Fibroblast of skin of scalp (primary cell): ENCODE results near the gene MAPRE3.
A peak's percentile ranks its signal among the peaks of the same experiment; 100 is the strongest.

Experiments used
- DNase-seq: peaks from one replicate; pipeline ENCODE4 v3.0.0-alpha.2; 2013

Gene MAPRE3

DNA sequence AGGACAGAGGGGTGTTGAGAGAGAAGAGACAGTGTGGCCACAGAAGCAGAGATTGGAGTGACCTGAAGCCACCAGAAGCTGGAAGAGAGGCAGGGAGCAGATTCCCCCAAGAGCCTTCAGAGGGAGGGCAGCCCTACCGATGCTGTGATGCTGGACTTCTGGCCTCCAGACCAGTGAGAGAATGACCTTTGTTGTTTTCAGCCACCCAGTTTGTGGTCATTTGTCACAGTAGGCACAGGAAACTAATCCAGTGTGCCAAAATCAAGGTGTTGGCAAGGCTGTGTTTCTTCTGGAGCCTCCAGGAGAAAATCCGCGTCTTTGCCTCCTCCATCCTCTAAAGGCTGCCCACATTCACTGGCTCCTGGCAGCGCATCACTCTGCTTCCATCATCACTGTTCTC lies 15.4 kb downstream of the MAPRE3 start:
- DNase-seq: no peak

GRCh38 chr2:26986576-26986975 lies 16.1 kb downstream of the MAPRE3 start:
- DNase-seq: no peak

DNA sequence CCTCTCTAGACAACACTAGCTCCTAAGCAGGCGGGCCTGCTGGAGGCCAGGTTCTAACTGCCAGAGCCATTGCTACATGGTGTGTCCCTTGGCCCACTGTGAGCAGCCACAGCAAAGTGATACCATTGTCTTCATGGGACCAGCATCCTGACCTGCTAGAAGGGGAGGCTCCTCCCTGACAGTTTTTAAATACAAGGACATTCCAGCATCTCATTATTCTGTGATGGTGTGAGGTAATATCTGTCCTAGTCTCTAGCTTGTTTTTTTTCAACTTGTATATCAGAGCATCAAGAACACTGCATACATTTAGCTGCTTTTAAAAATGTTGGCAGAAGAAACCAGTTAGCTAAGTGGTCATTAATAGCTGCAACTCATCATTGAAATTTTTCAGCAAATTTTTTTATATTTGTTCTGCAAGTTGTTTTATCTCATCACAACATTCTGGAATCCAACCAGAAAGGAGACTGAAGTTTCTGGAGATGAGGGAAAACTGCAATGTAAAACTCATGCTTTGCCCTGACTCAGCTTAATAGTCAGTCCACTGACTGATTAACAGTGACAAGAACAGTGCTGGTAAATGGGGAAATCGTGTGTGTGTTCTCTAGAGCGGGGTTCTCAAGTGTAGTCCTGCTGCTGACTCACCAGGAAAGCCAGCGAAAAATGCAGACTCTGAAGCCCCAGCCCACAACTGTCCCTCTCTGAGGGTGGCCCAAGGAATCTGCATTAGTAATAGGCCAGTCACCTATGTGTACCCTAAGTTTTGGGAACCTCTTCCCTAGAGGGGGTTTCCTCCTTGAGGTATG lies 17.8 kb downstream of the MAPRE3 start:
- DNase-seq: peak; percentile 63

- DNase-seq: peak; percentile 53
These were observed 18.7 kb downstream of the MAPRE3 start for GRCh38 chr2:26989156-26989555.

DNA sequence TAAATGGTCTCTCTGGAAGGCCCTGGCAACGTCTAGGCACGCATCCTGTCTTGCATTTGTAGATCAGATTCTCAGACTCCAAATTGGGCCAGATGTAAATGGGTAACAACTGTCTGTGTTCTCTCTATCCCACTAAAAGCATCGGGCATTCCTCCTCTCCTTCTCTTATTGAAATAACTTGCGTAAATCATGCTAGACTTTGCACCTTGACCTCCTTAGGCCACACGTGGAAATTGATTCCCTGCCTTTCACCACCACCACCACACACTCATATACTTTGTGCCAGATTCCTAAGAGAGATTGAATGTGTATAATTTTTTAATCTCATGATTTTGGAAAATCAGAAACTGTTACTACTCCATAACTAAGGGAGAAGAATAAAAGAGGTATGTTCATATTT lies 21.3 kb downstream of the MAPRE3 start:
- no peak for DNase-seq

DNA sequence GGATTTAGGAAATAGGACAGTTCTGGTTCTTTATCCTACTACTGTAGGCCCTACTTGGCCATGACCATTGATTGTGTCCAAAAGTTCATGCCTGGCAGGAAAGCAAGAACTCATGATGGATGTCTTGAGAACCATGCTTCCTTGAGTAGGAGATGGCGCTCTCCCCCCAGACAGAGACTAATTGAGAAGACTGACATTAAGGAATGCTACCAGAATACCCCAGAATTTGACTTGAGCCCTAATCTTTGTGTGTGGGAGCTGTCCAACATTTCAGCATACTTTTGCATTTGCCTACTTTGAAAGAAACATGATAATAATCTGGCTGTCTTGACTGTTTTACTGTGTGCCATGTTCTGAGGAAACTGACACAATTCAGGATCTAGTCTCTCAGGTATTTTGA lies 23.3 kb downstream of the MAPRE3 start:
- DNase-seq: no peak

GRCh38 chr2:26994983-26995382 lies 24.5 kb downstream of the MAPRE3 start:
- no peak for DNase-seq

DNA sequence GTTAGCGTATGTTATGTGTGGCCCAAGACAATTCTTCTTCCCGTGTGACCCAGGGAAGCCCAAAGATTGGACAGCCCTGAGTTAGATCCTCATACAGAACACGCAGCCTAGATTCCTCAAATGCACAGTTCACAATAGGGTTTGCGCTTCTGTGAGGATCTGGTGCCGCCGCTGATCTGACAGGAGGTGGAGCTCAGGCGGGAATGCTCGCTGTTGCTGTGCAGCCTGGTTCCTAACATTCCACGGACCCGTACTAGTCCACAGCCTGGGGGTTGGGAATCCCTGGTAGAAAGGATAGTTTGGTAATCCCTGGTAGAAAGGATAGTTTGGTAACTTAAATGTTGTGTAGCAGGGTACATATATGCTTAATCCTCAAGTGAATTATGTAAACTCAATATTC lies 27.0 kb downstream of the MAPRE3 start:
- no peak for DNase-seq

GRCh38 chr2:26998323-26998722 lies 27.9 kb downstream of the MAPRE3 start:
- no peak for DNase-seq

GRCh38 chr2:27000228-27000627 lies 29.8 kb downstream of the MAPRE3 start:
- no peak for DNase-seq

- no peak for DNase-seq
These were observed 30.6 kb downstream of the MAPRE3 start for GRCh38 chr2:27000995-27001394.

DNA sequence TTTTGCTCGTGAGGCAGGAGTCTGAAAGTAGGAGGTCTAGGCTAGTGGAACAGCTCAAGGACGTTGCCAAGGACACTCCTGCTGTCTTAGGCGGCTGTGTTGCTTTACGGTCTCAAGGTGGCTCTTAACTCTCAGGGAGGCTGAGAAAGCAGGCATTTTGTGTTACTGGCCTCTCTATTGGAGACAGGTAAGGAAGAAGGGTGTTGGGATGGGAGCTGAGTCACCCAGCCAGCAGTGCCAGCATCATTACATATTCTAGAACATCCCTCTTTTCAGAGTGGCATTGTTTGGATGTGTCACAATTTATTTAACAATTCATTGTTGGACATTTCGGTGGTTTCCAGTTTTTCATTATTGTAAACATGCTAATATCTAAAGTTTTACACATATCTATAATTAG lies 31.5 kb downstream of the MAPRE3 start:
- no peak for DNase-seq

- no peak for DNase-seq
These were observed 32.6 kb downstream of the MAPRE3 start for GRCh38 chr2:27003007-27003406.

DNA sequence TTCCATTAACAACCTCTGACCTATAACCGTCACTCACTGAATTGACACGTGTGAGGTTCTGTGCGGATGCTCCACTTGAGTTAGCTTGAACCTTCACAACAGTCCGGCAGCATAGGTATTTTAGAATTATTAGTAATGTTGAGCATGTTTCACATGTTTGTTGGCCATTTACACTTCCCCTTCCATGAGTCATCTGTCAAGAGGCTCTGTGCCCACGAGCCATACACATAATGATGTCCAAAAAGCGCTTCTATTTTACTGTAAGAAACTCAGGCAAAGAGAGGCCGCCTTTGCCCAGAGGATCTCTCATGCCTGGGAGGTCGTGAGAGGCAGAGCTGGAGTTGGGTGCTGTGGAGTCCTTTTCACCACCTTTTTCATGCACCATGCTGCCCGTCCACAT lies 33.4 kb downstream of the MAPRE3 start:
- peak; percentile 19 for DNase-seq

DNA sequence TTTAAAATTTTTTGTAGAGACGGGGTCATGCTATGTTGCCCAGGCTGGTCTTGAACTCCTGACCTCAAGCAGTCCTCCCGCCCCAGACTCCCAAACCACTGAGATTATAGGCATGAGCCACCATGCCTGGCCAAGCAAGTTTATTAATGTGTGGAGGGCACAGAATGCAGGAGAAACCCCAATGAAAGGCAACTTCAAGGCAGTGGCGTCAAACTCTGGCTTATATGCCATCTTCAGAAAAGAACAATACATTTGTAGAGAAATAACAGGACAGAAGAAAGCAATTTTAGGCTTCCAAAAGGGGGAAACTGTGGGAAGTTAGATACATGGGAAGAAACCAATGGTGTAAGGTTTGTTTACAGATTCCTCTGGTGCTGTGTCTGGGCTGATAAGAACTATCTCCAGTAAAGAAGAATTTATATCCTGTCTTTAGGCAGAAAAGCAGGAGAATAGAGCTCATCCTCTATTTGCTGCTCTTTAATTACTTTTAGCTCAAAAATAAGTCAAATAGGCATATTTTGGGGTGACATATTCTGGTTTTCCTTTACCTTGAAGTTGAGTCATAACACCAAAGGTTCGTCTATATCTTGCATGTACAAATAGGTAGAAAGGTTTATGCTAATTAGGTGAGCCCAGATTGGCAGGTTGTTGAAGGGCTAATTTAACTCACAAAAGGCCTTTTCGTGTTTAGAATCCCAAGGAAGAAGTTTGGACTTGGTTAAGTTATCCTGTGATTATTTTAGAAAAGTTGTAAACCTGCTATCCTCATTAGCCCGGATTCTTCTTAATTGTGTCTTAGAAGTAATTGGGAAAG lies 36.4 kb downstream of the MAPRE3 start:
- DNase-seq: no peak

- DNase-seq: no peak
These were observed 37.3 kb downstream of the MAPRE3 start for GRCh38 chr2:27007416-27008374.

- DNase-seq: no peak
These were observed 38.2 kb downstream of the MAPRE3 start for GRCh38 chr2:27008678-27009077.

- no peak for DNase-seq
These were observed 38.6 kb downstream of the MAPRE3 start for GRCh38 chr2:27009083-27009482.

GRCh38 chr2:27009716-27010115 lies 39.3 kb downstream of the MAPRE3 start:
- DNase-seq: no peak

- no peak for DNase-seq
These were observed 39.7 kb downstream of the MAPRE3 start for GRCh38 chr2:27010139-27010538.

DNA sequence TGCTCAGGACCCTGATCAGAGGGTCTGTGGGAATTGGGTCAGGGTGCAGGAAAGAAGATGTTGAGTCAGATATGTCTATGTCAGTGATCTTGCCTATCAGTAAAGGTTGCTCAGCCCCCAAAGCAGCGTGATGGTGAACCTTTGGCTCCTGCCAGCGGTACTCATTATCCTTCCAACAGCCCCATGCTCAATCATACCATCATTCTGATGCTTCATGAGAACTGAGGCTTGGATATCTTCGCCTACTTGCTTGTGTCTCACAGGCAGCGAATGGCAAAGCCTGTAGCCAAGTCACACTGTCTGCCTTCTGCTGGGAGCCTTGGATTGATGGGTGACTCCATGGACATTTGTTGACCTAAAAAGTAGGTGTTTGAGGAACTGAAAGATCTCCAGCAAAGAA lies 43.3 kb downstream of the MAPRE3 start:
- DNase-seq: no peak

DNA sequence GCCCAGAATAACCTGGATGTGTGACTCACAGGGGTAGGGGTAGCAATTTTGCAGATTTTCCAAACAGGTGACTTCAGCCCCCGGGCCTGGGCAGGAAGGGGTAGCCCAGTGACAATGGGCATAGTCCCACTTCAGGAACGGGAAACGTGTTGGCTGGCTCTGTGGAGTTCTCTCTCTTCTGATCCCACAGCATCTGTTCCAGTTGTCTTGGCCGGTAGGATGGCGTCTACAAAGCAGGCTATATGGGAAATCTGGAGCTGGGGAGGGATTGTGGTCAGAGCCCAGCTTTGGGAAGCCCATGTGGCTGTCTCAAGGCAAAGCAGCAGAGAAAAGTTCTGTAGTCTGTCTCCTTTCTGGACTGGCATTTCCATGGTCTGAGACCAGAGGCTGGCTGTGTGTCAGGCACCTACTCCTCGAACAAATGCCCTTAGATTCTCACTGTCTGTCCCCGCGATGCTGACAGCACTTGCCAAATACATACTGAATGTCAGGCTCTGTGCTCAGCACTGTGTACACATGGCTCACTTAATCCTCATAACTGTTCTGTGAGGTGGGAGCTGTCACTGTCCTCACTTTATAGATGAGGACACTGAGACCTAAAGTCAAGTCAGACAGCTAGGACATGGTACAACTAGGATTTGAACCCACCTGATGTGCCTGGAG lies 44.5 kb downstream of the MAPRE3 start:
- no peak for DNase-seq
